Gastroesophageal sphincter (tissue), 4 donors: ENCODE results near the gene HPCAL1. TPM values are rescaled to one million over a fixed set of nuclear protein-coding genes. Genes with fewer than 3 reads are reported as not detected.

Experiments
- ATAC-seq: fragments of 150-250 bp; one replicate; pipeline ENCODE4 v1.9.1; 2016; ENCODE audit warnings: mild to moderate bottlenecking, moderate library complexity
- H3K27ac ChIP-seq, 4 donors: fragments of 200-600 bp; sonication (generic) in 3 of 4; 1 replicate in 3 of 4; 2 replicates in 1 of 4; pipeline ENCODE4 v1.5.1; 2016 to 2019
- H3K27me3 ChIP-seq: fragments of 200-600 bp; sonication (generic); one replicate; pipeline ENCODE4 v1.5.1; 2019
- H3K36me3 ChIP-seq, 2 donors: fragments of 200-600 bp; sonication (generic); one replicate each; pipeline ENCODE4 v1.5.1; 2019; ENCODE audit warnings: control low read depth in 1 of 2
- H3K4me1 ChIP-seq, 3 donors: fragments of 200-600 bp; sonication (generic); 1 replicate in 2 of 3; 2 replicates in 1 of 3; pipeline ENCODE4 v1.5.1; 2016 to 2019; ENCODE audit warnings: control low read depth in 2 of 3
- H3K4me3 ChIP-seq, 2 donors: fragments of 200-600 bp; sonication (generic); one replicate each; pipeline ENCODE4 v1.5.1; 2019; ENCODE audit warnings: mild to moderate bottlenecking in 1 of 2, moderate library complexity in 1 of 2
- H3K9me3 ChIP-seq, 3 donors: fragments of 200-600 bp; sonication (generic); one replicate each; pipeline ENCODE4 v1.5.1; 2017 to 2019; ENCODE audit warnings: control low read depth in 2 of 3
- CTCF ChIP-seq, 4 experiments: fragments of 200-600 bp in 2 of 4; fragments of 450-650 bp in 2 of 4; sonication (generic) in 1 of 4; IDR thresholded peaks; one replicate each; pipeline ENCODE4 v1.5.1; 2017 to 2019; ENCODE audit warnings: antibody characterized with exemption in 4 of 4, mild to moderate bottlenecking in 2 of 4, moderate library complexity in 2 of 4
- EP300 ChIP-seq: sonication (generic); formaldehyde crosslinking; IDR thresholded peaks from one replicate; pipeline ENCODE4 v1.6.1; 2017; ENCODE audit warnings: antibody characterized with exemption, mild to moderate bottlenecking
- POLR2A ChIP-seq, 2 donors: fragments of 450-650 bp; IDR thresholded peaks; one replicate each; pipeline ENCODE4 v1.6.1; 2017; ENCODE audit warnings: antibody characterized with exemption in 2 of 2, mild to moderate bottlenecking in 2 of 2, moderate library complexity in 1 of 2
- POLR2AphosphoS5 ChIP-seq: sonication (generic); formaldehyde crosslinking; IDR thresholded peaks from one replicate; pipeline ENCODE4 v1.6.1; 2017; ENCODE audit warnings: antibody characterized with exemption
- WGBS, 2 donors: methylation state at CpG; one replicate each; pipeline ENCODE4 v1.1.5; 2018; ENCODE audit warnings: low coverage in 1 of 2; 5-methylcytosine and 5-hydroxymethylcytosine counted together
- total RNA-seq, 4 donors: library from RNA; depleted of rRNA; stranded (reverse); fragments of >200 nt; gene quantifications; one replicate each; pipeline ENCODE4 v1.1.0, GENCODE V29; 2016

HPCAL1 gene
- total RNA-seq, 4 donors from 2014 or later, result 17.0 to 42.1 (median 29.8) TPM

DNA sequence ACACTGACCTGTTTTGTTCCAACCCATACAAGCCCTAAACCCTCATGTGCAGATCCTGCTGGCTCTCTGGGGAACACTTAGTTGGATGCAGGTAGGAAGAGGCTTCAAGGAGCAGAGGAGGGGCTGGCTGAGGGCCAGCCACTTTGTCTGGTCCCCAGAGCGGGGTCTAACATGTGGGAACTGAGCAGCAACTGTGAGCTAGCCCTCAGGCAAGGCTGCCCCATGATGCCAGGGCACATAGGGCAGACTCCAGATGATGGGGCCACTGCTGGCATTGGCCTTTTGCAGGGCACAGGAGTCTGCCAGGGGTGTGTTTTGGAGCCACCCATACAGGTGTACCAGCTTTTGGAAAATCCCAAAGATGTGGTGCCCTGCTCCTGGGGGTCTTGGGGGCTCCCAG lies 67.7 kb downstream of the HPCAL1 start:
- H3K4me3 ChIP-seq, result no peak overlapping the region
- H3K27me3 ChIP-seq, result no peaks in the 10 kb centered on the region
- no peaks in the 10 kb centered on the region for H3K9me3 ChIP-seq
- no peaks in the 10 kb centered on the region for H3K36me3 ChIP-seq
- WGBS, 2 donors, result no CpG with 5 or more reads among the region's 1 CpG
- TF ChIP-seq CTCF (IDR thresholded peaks at IDR 0.05) (no peak), POLR2A (IDR thresholded peaks at IDR 0.05) (no peak)
- H3K4me1 ChIP-seq, result no peaks in the 10 kb centered on the region
- ATAC-seq, result no peak
- no peak overlapping the region for H3K27ac ChIP-seq

DNA sequence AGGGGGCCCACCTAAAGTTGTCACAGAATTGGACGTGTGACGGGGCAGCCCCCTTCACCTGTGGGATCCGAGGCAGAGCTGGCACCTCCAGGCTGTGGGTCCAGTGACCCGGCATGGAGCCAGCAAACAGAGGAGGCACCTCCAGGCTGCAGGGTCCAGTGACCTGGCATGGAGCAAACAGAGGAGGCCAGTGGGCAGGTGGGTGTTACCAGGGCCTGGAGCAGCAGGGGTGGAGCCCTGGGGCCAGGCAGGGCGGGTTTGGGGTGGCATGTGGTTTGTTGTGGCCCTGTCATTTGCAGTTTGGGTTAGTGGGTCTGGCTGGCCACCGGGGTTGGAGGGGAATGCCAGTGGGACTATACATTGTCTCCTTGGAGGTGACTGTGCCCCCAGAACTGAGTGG lies 68.2 kb downstream of the HPCAL1 start:
- WGBS, 2 donors, result 83% methylated on average over 1 of the region's 6 CpGs; no CpG with 5 or more reads in 1 of the 2 donors
- TF ChIP-seq POLR2A (IDR thresholded peaks at IDR 0.05) (no peak), POLR2AphosphoS5 (no peak), CTCF (IDR thresholded peaks at IDR 0.05) (no peak), EP300 (no peak)
- Histone ChIP-seq H3K27me3 (no peaks in the 10 kb centered on the region), H3K36me3 (no peaks in the 10 kb centered on the region), H3K27ac (no peak overlapping the region), H3K9me3 (no peaks in the 10 kb centered on the region), H3K4me3 (no peak overlapping the region), H3K4me1 (no peaks in the 10 kb centered on the region)
- ATAC-seq, result no peak

DNA sequence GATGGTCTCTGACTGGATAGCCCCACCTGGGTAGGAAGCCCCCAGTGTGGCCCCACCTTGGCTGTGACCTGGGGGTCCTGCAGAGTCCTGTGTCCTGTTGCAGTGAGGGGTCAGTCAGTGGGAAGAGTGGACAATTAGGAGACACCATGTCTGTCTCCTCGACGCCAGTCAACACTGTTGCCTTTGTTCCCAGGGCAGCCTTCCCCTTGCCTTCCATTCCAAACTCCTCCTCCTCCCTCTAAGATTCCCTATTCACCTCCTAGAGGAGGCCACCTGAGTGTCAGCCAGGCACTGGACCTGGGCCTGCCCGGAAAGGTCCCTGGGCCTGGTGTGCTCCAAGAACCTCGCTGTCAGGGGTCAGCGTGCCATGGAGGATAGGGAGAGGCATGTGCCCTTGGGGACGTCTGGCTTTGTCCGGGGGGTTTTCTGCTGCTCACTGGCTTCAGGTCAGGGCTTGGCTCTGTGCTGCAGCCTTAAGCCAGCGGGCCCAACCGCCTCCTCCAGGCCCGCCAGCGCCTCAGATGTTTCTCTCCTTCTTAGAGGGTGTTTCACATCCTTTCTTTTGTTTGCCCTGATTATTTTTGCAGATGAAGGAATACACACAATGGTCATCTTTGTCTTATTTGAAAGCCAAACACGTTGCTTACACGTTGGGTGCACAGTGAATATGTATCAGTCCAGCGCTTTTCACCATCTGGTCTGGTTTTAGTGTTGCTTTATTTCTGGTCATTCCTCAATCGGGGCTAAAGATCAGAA lies 68.9 kb downstream of the HPCAL1 start:
- Histone ChIP-seq H3K36me3 (no peaks in the 10 kb centered on the region), H3K4me3 (no peak overlapping the region), H3K9me3 (no peaks in the 10 kb centered on the region), H3K27ac (no peak overlapping the region), H3K4me1 (no peaks in the 10 kb centered on the region), H3K27me3 (no peaks in the 10 kb centered on the region)
- no peak for ATAC-seq
- WGBS, 2 donors, result 80 to 86% methylated on average over 6 to 7 of the region's 15 CpGs
- TF ChIP-seq POLR2AphosphoS5 (no peak), CTCF (IDR thresholded peaks at IDR 0.05) (no peak), POLR2A (IDR thresholded peaks at IDR 0.05) (no peak), EP300 (no peak)

DNA sequence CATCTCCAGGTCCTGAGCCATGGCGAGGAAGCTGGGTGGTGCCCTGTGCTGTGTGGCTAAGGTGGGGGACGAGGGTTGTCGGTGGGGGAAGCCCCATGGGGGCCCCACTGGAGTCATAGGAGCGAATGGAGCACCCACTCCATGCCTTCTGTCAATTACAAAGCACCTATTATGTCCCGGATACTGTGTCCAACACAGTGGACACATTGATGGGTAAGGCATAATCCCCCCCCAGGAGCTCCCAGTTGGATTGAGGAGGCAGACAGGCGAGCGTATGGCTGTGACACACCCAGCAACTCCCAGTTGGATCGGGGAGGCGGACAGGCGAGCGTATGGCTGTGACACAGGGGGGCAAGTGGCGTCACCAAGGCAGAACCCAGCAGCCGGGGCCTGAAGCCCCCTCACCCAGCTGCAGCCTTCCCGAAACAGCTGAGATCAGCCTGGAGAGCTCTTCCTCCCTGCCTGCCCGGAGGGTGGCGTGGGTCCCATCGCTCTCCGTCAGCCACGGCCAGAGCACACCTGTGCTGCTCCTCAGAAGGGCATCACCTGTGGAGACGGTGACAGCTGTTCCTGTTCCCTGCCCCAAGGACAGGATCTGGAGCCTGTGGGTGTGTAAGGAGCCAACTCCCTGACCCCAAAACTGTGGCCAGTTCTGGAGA lies 69.6 kb downstream of the HPCAL1 start:
- ATAC-seq, result no peak
- TF ChIP-seq EP300, result no peak
- no peak for TF ChIP-seq CTCF (IDR thresholded peaks at IDR 0.05)
- TF ChIP-seq POLR2A (IDR thresholded peaks at IDR 0.05), result no peak
- TF ChIP-seq POLR2AphosphoS5, result no peak
- H3K27ac ChIP-seq, result no peak overlapping the region
- H3K4me3 ChIP-seq, result no peak overlapping the region
- H3K4me1 ChIP-seq, result no peaks in the 10 kb centered on the region
- H3K36me3 ChIP-seq, result no peaks in the 10 kb centered on the region
- WGBS, 2 donors, result 92% methylated on average over 4 of the region's 20 CpGs; no CpG with 5 or more reads in 1 of the 2 donors
- no peaks in the 10 kb centered on the region for H3K9me3 ChIP-seq
- no peaks in the 10 kb centered on the region for H3K27me3 ChIP-seq

- Histone ChIP-seq H3K27ac (no peak overlapping the region), H3K4me3 (no peak overlapping the region), H3K36me3 (no peaks in the 10 kb centered on the region), H3K27me3 (no peaks in the 10 kb centered on the region), H3K4me1 (no peaks in the 10 kb centered on the region), H3K9me3 (no peaks in the 10 kb centered on the region)
- no CpG with 5 or more reads among the region's 7 CpGs for WGBS, 2 donors
- TF ChIP-seq CTCF (IDR thresholded peaks at IDR 0.05), result no peak
- TF ChIP-seq POLR2A (IDR thresholded peaks at IDR 0.05), result no peak
- TF ChIP-seq POLR2AphosphoS5, result no peak
- TF ChIP-seq EP300, result no peak
- ATAC-seq, result no peak
Measured at GRCh38 chr2:10372862-10373240, 70.1 kb downstream of the HPCAL1 start.
